CD4-positive, alpha-beta T cell treated with Interleukin-6 at 100 ng/mL for 8 hours (primary cell): Measurements from ENCODE around the gene ZSCAN26.
A peak's percentile ranks its signal among the peaks of the same experiment; 100 is the strongest.

Source experiments
- DNase-seq: peaks from one replicate; pipeline ENCODE4 v3.0.0-alpha.2; 2020; ENCODE audit warnings: mixed read lengths, low spot score

Gene ZSCAN26

DNA sequence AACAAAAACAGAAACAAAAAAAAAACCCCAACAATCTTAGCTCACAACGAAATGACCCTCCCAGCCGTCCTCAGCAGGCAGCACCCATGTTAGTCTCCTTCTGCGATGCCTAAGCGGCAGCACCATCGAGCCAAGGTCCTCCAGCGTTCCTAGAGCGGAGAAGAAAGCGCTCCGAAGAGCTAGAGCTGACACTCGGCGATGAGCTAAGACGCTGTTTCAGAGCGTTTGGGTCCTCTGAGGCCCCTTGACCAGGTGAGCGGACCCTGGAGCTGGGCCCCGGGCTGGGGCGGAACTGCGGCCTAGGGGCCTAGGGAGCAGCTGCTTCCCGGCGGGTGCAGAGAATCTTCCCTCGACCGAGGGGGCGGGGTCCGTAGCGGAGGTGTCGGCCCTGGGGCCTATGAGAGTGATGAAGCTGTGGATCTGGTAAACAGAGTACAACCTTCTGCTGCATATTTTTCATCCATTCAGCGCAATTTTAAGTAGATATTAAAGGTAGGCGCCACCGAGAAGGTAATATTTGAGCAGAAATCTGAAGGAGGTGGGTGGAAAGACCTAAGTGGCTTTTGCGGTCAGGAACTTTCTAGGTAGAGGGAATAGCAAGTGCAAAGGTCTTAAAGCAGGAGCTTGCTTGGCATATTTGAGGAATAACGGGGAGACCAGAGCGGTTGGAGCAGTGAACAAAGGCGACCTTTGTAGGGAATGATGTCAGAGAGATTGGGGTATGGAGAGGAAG, at the start of gene ZSCAN26:
Gene ZSCAN26, plus strand, starts transcription at position 182 of the 733 bp plus-strand sequence. CDS start 4,777 bp downstream, outside the sequence.
- peak; percentile 78 for DNase-seq

DNA sequence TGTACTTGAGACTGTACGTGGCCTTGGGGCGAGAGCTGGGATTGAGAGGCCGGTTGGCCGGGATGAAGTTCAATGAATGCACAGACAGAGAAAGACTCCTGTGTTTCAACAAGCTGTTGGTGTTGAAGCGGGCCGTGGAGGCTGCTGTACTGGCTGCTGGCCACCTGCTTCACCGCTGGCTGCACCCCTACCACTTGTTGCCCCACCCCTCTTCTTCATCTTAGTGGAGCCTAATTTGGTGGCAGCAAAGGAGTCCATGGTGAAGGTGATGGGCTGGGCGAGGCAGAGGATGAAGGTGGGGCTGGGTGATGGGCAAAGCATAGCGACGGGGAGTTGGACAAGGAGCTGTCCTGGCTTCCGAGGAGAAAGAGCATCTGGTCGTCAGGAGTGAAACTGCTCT, 49.1 kb upstream of the ZSCAN26 start:
- no peak for DNase-seq

DNA sequence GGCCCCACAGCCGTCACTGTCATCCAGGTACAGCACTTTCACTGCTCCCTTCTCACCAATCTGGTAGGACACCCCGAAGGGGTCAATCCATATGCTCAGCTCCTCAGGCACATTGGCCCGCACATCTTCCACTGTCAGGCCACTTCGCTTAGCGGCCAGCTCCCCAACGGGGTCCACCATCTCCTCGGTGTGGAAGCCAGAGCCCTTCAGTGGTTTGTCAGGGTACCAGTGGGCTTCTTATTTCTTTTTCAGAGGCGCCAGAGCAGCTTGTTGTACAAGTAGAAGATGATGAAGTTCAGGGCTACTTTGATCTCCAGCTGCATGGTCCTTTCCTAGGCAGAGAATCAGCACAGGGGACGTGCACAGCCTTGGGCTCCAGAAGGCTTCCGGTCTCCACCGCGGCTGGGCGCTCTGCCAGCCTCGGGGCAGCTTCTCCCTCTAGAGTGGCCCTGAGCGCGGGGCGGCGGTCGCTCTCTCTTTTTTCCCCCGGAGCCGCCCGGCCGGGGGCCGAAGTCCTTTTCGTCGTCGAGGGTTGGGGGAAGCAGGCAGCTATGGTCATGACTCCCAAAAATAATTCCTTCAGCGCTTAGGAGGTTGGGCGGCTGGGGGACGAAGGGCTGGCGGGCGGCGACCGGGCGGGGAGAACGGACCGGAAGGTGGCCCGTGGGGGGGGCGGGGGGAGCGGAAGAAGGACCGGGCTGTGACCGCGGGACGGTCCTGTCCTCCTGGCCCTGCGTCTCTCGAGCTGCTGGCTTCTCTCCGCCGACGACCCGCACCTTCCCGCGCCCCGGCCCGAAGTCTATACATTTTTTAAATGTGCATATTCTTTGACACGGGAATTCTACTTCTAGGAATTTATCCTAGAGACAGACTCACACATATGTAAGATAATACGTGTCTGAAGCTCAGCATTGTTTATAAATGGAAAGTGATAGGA, 48.4 kb upstream of the ZSCAN26 start:
- peak; percentile 15 for DNase-seq

DNA sequence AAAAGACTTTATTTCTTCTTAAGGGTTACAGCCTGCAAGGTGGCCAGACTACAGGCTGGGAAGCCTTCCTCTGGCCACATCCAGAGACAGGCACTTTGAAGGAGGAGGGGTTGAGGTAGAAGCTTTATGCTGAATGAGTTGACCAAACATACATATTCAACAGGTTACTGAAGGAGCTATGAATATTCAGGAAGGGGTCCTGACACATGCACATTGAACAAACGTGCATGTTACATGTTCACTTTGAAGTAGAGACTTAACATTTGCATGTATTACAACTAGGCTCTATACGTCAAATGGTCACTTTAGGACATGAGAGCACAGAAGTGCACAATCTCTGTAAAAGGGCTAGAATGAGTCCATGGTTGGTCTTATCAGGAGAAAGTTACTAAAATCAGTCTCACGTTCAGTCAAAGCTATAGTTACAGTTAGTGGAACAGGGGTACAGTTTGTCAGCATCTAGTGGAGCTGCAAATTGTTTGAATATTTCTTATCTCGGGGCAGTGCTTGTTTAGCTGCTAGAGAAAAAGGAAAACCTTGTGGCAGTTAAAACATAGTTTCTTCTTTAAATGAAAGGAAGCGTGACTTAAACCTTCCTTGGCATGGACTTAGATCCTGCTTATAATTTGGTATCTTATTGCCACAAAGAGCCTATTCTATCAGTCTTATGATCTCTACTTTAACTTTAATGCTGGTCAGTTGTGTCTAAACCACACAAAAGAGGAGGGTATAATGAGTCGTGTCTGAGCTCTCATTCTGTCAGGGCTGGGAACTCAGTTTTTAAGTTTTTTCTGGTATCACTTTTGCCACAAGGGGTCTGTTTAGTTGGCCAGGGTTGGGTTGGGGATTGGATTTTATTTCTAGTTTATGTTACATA, 46.4 kb upstream of the ZSCAN26 start:
- DNase-seq = no peak

DNA sequence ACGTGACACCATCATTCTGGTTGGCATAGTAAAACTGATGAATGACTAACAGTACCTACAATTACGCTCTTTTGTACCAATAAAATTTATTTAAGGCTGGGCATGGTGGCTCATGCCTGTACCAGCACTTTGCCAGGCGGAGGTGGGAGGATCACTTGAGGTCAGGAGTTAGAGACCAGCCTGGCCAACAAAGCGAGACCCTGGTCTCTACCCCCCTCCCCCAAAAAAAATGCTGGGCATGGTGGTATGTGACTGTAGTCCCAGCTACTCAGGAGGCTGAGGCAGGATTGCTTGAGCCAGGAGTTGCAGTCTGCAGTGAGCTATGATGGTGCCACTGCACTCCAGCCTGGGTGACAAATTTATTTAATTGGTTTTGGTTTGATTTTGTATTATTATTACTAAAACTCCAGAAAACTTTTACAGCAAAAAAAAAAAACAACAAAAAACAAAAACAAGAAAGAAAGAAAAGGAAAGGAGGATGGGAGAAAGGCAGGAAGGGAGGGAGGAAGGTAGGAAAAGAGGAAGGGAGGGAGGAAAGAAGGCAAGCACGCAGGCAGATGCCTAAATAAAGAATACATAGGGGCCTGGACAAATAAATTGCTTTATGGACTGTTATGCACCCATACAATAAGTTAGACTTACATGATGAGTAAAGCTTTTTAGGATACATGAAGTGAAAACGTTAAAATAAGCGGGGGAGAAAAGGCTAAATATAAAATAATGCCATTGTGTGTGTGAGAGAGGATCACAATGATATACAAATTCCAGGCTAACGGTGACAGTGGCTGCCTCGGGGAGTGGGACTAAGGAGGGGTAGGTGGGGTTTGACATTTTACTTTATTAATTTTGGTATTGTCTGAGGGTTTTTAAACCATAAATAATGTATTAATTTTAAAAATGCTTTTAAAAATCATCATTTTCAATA, 42.5 kb upstream of the ZSCAN26 start:
- no peak for DNase-seq

DNA sequence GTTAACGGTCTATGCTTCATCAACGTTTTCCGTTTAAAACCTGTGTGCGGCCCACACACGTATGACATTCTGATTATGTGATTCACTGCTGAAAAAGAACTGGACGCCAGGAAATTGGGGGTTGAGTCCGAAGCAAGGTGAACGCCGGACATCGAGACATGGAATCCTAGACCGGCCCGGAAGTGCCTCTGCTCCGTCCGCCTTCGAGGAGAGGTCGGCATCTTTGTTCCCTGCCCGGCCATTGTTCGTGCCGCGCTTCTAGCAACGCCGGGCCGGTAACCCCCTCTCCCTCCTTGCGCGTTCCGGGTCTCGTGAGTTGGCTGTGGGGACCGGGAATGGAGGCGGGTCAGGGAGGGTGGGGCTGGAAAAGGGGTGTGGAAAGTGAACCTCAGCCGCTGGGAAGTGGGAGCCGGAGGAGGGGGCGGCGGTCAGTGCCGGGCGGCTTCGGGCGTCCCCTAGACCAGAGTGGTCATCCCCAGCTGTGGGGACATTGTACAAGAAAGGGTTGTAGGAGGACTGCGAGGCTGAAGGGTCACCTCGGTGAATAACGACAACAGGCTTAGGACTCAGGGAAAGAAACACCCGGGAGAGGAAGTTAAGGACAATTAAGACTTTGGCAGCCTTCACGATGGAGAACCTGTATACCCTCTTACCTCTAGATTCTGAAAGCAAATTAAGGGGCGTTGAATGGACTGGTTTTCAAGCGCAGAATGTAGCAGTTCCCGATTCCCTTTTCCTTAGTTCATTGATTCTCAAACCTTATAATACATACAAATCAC, 41.7 kb upstream of the ZSCAN26 start, which contains the start of gene ZSCAN9:
Gene ZSCAN9, plus strand, starts transcription at position 220 of the 779 bp plus-strand sequence. CDS start 1,810 bp downstream, outside the sequence.
- DNase-seq = peak; percentile 24

DNA sequence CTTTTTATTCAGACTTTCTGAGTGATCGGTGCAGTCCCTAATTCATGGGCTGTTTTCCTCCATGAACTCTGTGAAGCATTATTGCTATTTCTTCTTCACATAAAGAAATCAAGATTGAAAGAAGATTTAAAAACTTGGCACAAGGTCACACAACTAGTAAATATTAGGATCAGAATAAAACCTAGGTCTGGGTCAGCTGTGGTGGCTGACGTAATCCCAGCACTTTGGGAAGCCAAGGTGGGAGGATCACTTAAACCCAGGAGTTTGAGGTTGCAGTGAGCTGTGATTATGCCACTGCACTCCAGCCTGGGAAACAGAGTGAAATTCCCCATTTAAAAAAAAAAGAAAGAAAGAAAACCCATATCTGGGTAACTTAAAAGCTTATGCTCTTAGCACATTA, 40.5 kb upstream of the ZSCAN26 start:
- DNase-seq = no peak

DNA sequence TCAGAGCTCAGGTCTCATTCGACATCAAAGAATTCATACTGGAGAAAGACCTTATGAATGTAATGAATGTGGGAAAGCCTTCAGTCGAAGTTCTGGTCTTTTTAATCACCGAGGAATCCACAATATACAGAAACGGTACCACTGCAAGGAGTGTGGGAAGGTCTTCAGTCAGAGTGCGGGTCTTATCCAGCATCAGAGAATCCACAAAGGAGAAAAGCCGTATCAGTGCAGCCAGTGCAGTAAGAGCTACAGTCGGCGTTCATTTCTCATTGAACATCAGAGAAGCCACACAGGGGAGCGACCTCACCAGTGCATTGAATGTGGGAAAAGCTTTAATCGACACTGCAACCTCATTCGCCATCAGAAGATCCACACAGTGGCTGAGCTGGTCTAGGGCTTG, 34.2 kb upstream of the ZSCAN26 start:
- no peak for DNase-seq

DNA sequence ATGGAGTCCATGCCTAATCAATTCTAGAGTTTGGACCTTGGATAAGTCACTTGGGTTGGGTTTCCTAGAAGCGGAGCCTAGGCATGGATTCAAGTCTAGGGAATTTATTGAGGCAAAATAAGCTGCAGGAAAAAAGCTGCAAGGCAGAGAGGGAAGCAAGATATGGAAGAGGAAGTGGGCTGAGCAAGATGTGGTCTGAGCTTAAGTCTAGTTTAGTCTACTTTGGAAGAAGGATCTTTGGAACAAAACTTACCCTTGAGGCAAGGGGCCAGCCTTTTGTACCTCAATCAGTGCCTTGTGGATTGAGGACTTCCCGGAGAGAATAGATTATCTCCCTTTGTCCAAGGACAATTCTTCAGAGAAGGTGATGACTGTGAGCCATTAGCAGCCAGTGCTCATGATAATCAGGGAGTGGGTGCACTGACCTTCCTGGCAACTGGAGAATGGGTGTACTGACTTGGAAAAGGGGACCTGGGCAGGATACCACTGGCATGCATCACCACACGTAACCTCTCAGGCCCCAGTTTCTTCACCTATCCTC, 31.0 kb upstream of the ZSCAN26 start:
- DNase-seq = no peak

DNA sequence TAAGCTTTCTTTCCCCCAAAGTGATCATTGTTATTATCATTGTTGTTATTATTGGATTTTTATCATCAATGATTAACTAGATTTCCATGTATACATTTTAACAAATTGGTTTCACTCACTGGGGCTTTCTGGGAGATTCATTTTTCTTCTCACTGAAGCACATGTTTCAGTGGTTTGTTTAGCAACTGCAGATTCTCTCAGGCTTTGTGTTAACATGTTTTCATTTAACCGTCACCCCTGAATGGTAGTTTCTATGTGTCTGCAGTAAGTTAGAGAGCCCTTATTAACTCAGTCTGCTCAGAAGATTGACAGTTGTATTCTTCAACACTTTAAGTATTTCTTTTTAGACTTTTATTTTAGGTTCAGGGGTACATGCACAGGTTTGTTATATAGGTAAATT, 27.3 kb upstream of the ZSCAN26 start:
- DNase-seq = no peak

DNA sequence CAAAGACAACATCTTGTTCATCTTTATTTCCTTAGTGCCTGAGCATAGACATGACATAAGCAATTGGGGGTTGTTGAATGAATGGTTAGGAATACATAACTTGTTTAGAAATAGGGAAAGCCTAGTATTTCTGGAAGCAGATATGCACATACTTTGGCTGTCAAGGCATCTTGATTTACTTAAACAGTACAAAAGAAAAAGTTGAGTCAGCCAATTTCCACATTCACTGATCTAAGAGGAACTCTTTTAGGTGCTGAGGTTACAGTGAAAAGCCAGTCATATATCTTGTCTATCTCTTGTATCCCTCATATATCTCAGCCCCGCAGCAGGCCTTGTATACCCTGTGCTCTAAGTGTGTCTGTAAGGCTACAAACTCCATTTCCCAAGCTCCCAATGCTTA, 26.5 kb upstream of the ZSCAN26 start:
- DNase-seq = no peak

DNA sequence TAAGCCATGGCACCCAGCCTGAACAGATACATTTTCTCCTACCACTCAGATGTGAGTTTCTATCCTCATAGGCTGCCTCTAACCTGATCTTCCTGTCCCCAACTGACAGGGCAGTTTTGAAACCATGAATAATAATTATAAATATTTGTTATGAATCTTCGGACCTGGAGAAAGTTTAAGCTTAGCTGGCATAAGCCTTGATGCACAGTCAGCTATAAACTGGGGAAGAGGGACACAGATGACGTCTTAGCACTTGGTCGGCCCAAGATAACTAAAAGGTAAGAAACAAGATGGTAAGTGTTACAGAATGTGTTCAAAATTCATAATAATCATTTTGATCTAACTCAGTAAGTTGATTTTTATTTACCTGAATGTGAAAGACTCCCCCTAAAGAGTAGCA, 23.0 kb upstream of the ZSCAN26 start:
- DNase-seq = no peak

DNA sequence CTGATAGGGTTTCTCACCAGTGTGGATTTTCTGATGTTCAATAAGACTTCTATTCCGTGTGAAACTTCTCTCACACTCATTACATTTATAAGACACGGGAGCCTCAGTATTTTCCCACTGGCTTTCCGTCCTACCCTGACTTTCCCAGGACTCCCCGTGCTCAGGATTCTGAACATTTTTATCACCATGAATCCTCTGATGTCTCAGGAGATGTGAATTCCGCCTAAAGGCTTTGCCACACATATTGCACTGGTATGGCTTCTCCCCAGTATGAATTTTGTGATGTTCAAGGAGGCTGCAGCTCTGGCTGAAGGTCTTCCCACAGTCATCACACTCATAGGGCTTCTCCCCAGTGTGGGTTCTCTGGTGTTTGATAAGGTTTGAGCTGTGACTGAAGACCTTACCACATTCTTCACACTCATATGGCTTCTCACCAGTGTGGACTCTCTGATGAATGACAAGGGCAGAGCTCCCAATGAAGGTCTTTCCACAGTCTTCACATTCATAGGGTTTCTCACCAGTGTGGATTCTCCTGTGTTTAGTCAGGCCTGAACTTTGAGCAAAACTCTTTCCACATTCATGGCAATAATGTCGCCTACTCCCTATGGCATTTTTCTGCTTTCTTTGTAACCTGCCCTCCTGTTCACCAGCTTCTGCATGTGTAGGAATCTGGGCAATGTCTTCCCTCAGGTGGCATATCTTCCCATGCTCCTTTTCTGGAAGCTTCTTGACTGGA, 21.6 kb upstream of the ZSCAN26 start:
- DNase-seq = no peak

DNA sequence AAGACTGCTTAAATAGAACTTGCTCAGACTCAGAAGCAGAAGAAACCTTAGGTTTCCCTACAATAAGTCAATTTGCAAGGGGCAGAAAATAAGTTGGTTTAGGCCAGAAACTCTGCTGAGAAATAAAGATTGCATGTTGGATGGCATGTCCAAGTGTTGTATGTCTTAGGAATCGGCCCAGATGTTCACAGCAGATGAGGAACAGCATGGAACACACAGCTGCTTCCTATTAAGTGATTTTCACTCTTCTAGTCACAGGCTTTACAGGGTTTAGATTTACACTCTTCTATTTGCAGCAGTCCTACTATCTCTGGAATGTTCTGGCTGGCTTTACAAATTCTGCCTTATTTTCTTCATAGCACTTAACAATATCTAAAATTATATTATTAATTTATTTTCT, 18.0 kb upstream of the ZSCAN26 start:
- DNase-seq = no peak

DNA sequence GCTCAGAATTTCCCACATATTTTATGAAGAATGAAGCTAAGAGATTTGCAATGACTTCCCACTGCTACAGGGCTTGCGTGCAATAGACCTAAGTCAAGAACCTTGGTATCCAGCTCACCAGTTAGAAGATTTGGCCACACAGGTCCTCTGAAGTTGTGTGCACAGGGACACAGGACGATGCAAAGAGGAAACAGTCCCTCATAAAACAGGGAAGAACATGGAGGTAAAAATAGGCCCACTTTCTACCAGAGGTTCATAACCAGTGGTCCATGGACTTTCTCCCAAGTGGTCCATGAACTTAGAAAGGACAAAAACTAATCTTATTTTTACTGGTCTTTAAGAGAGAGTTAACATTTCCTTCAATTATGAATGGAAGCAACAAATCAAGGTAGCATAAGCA, 16.2 kb upstream of the ZSCAN26 start:
- DNase-seq = no peak

DNA sequence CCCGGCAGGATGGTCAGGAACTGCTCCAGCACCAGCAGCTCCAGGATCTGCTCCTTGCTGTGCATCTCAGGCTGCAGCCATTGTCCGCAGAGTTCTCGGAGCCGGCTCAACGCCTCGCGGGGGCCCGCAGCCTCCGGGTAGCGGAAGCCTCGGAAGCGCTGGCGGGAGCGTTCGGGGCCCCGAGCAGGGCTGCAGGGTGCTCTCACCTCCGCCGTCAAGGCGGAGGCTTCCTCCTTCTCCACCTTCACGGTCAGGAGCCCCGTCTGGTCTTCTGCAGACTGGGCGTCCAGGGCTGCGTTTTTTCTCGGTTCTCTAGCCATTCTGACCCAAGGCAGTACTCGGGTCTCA, 15.3 kb upstream of the ZSCAN26 start:
- peak; percentile 19 for DNase-seq

DNA sequence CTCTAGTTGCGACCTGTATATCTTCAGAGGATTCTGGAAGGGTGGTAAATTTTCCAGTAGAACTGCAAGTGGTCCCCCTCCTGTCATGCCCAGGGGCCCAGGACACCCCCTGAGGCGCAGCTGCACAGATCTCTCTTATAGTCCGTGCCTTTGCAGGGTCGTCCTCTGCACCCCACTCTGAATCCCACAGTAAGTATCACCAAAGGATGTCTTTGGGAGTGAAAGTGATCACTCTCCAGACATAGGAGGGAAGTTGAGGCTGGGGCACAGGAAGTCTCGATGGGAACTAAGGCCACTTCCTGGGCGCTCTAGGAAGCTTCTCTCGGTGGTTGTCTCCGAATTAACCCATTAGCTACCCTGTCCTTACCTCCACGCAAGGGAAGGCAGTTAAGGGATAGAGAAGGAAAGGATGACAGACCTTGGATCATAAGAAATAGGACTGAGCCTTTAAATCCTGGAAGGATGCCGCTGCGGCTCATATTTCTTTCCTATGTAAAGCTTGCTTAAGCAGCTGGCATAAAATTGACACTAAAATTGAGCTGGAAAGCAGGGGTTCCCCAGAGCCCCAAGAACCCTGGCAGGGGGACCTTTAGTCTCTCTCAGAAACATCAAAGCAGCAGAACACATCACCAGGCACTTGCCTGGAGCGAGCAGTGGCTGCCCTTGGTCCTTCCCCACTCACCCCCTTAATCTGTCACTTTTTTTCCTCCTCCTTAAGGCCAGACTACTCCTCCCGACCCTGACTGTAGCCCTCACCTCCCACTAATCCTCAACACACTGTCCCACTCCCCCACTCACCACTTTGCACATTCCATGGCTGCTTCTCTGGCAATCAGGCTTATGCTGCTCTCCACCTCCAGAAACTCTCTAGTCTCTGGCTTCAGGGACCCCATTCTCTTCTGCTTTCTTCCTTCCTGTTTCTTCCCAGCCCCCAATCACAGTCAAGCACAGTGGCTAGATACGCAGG, 14.7 kb upstream of the ZSCAN26 start, which contains the start of gene ZKSCAN4:
Gene ZKSCAN4, minus strand, starts transcription at position 261 of the 967 bp plus-strand sequence. CDS start 289 bp downstream, outside the sequence.
- peak; percentile 84 for DNase-seq

DNA sequence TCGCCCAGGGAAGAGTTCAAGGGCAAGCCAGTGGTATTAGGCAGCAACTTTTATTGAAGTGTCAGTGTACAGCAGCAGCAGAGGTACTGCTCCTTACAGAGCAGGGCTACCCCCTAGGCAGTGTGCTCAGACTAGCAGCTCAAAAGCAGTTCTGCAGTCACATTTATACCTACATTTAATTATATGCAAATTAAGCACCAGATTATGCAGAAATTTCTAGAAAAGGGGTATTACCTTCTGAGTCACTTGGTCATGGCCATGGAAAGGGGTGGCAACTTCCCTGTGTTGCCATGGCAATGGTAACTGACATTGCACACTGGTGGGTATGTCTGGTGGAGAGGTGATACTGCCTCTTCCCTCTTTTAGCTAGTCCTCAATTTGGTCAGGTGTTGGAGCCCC, 12.8 kb upstream of the ZSCAN26 start:
- DNase-seq = no peak
